ENCODE data around the gene CCDC12. TPM values are rescaled to one million over a fixed set of nuclear protein-coding genes. Genes with fewer than 3 reads are reported as not detected.

CCDC12 gene
- total and polyA plus RNA-seq, 9 of the 15 experiments (the other 6 are each of a cell fraction or from before 2014, with no cell fraction given) = 8.9 to 201 (median 86.9) TPM

GRCh38 chr3:46946856-46947545, 29.5 kb downstream of the CCDC12 start (continued):
- TF ChIP-seq ZHX1 (conservative IDR thresholded peaks at IDR 0.05; ENCODE audit: low read length) (no peak), POLR3G (IDR thresholded peaks at IDR 0.05; ENCODE audit: extremely low read depth, insufficient read length, insufficient replicate concordance) (no peak), ZNF12 (CRISPR knock-in tag; IDR thresholded peaks at IDR 0.05) (no peak), BHLHE40 (IDR thresholded peaks at IDR 0.05; ENCODE audit: low read length) (peak; percentile 62; the same call in 1 of the 2 replicates), MXD1 (CRISPR knock-in tag; IDR thresholded peaks at IDR 0.05; ENCODE audit: borderline replicate concordance, poor library complexity, severe bottlenecking) (no peak), GTF2E2 (tag; IDR thresholded peaks at IDR 0.05) (no peak), SMAD1 (IDR thresholded peaks at IDR 0.05; ENCODE audit: low read depth, low read length, partially characterized antibody) (no peak), HDAC1 (IDR thresholded peaks at IDR 0.05) (no peak), SMARCC2 (IDR thresholded peaks at IDR 0.05; ENCODE audit: low read depth) (peak; percentile 69), XRCC4 (IDR thresholded peaks at IDR 0.05; ENCODE audit: extremely low read depth, insufficient read depth, insufficient read length) (no peak), RAD21 (CRISPR knock-in tag; conservative IDR thresholded peaks at IDR 0.05 in 1 of 2, IDR thresholded peaks at IDR 0.05 in 1 of 2) (no peak), TARDBP (IDR thresholded peaks at IDR 0.05) (no peak), NKRF (IDR thresholded peaks at IDR 0.05; ENCODE audit: borderline replicate concordance) (no peak), ZNF609 (CRISPR knock-in tag; IDR thresholded peaks at IDR 0.05; ENCODE audit: borderline replicate concordance) (no peak), KLF16 (IDR thresholded peaks at IDR 0.05) (no peak), FOXP1 (CRISPR knock-in tag; IDR thresholded peaks at IDR 0.05) (peak; percentile 58; the same call in 1 of the 2 replicates), HDAC6 (IDR thresholded peaks at IDR 0.05; ENCODE audit: low read depth, low read length) (no peak), ELF2 (CRISPR knock-in tag; IDR thresholded peaks at IDR 0.05) (peak; percentile 40; the same call in 1 of the 2 replicates)
